HCT116 (cell line): ENCODE results near the gene ITGA11. TPM values are rescaled to one million over a fixed set of nuclear protein-coding genes. Genes with fewer than 3 reads are reported as not detected.

ENCODE experiments used
- ATAC-seq: fragments of 200-7000 bp; cut with Tn5 transposase; 2 replicates; pipeline ENCODE4 v1.9.1; 2020; ENCODE audit warnings: mild to moderate bottlenecking, moderate library complexity
- BruUV-seq: library from RNA; stranded (reverse); fragments of 400-500 nt; replicated peaks from 2 replicates; lab custom pipeline; 2021; lab: Mats Ljungman, UMichigan
- CTCF ChIA-PET: fragments of 300-600 bp; sonication (Branson Sonifier 250); formaldehyde crosslinking; loops from one replicate; lab custom pipeline; 2021; ENCODE audit warnings: antibody characterized with exemption; lab: Charles Lee
- POLR2A ChIA-PET: fragments of 300-600, 350-600 bp; sonication (Branson Sonifier 250); formaldehyde crosslinking; loops from one replicate; lab custom pipeline; 2021; ENCODE audit warnings: antibody characterized with exemption; lab: Charles Lee
- RAD21 ChIA-PET, 2 experiments: fragments of 300-600 bp; sonication (Branson Sonifier 250); formaldehyde crosslinking; loops; one replicate each; lab custom pipeline; 2023; ENCODE audit warnings: low total read pairs in 2 of 2; ENCODE audit not compliant: uncharacterized antibody in 2 of 2, unreplicated experiment in 2 of 2, low non-redundant PET in 1 of 2; lab: Charles Lee
- DNase-seq: peaks from one replicate; pipeline ENCODE4 v3.0.0-alpha.2; 2010; ENCODE audit warnings: low read depth, low spot score
- H2AFZ ChIP-seq: fragments of 200-600 bp; shearing (Covaris generic), sonication (generic); 2 replicates; pipeline ENCODE4 v1.6.1; 2017; ENCODE audit warnings: low read depth, mixed run types, mixed read lengths, antibody characterized with exemption, low read length; ENCODE audit not compliant: poor library complexity, severe bottlenecking
- H3K27ac ChIP-seq: 2 replicates; pipeline ENCODE4 v1.5.1; 2012; ENCODE audit warnings: low read depth, low read length
- H3K27me3 ChIP-seq: fragments of 200-600 bp; sonication (generic); 2 replicates; pipeline ENCODE4 v1.6.1; 2016; ENCODE audit warnings: mixed run types, low read length, mixed read lengths; ENCODE audit not compliant: insufficient read depth
- H3K36me3 ChIP-seq, 2 experiments: fragments of 200-500 bp in 1 of 2; fragments of 200-600 bp in 1 of 2; sonication (Bioruptor generic) in 1 of 2; sonication (generic) in 1 of 2; 2 replicates each; pipeline versions ENCODE4 v1.5.1 to v1.6.1; 2014 to 2016; ENCODE audit warnings: low read length in 2 of 2, inconsistent platforms in 1 of 2, mixed read lengths in 1 of 2, mixed run types in 1 of 2; ENCODE audit not compliant: insufficient read depth in 2 of 2, control insufficient read depth in 1 of 2
- H3K4me1 ChIP-seq, 2 experiments: fragments of 200-600 bp in 1 of 2; sonication (generic) in 1 of 2; 2 replicates each; pipeline versions ENCODE4 v1.5.1 to v1.6.1; 2012 to 2017; ENCODE audit warnings: low read length in 2 of 2, inconsistent platforms in 1 of 2, mild to moderate bottlenecking in 1 of 2, mixed read lengths in 1 of 2, mixed run types in 1 of 2, moderate library complexity in 1 of 2; ENCODE audit not compliant: insufficient read depth in 2 of 2, control insufficient read depth in 1 of 2
- H3K4me2 ChIP-seq: fragments of 200-600 bp; sonication (generic); 2 replicates; pipeline ENCODE4 v1.6.1; 2017; ENCODE audit warnings: mixed run types, low read length, mixed read lengths
- H3K4me3 ChIP-seq, 2 experiments: fragments of 200-600 bp in 1 of 2; sonication (generic) in 1 of 2; replicated peaks in 1 of 2; 2 replicates each; pipeline ENCODE4 v1.5.1; 2011 to 2016; ENCODE audit warnings: low read length in 2 of 2, control low read depth in 1 of 2, low read depth in 1 of 2, mild to moderate bottlenecking in 1 of 2, mixed read lengths in 1 of 2, mixed run types in 1 of 2
- H3K79me2 ChIP-seq: fragments of 200-600 bp; sonication (generic); 2 replicates; pipeline ENCODE4 v1.6.1; 2017; ENCODE audit warnings: mild to moderate bottlenecking, mixed run types, low read length, moderate library complexity, mixed read lengths; ENCODE audit not compliant: insufficient read depth
- H3K9ac ChIP-seq: fragments of 200-600 bp; sonication (generic); 2 replicates; pipeline ENCODE4 v1.6.1; 2016; ENCODE audit warnings: low read length, mixed read lengths
- H3K9me2 ChIP-seq: fragments of 200-600 bp; sonication (generic), shearing (Covaris generic); 2 replicates; pipeline ENCODE4 v1.6.1; 2017; ENCODE audit warnings: mixed run types, mild to moderate bottlenecking, moderate library complexity; ENCODE audit not compliant: insufficient read depth
- H3K9me3 ChIP-seq, 2 experiments: fragments of 200-500 bp in 1 of 2; fragments of 200-600 bp in 1 of 2; sonication (Bioruptor generic) in 1 of 2; sonication (generic) in 1 of 2; 2 replicates each; pipeline ENCODE4 v1.6.1; 2014 to 2017; ENCODE audit warnings: low read length in 2 of 2, mixed read lengths in 2 of 2, inconsistent platforms in 1 of 2, low read depth in 1 of 2, mild to moderate bottlenecking in 1 of 2, mixed run types in 1 of 2, moderate library complexity in 1 of 2; ENCODE audit not compliant: control insufficient read depth in 1 of 2, insufficient read depth in 1 of 2
- H4K20me1 ChIP-seq: fragments of 200-600 bp; sonication (generic), shearing (Covaris generic); 2 replicates; pipeline ENCODE4 v1.6.1; 2017; ENCODE audit warnings: mixed run types, mild to moderate bottlenecking, moderate library complexity; ENCODE audit not compliant: insufficient read depth
- EGR1 ChIP-seq: IDR thresholded peaks from 2 replicates; pipeline ENCODE4 v1.6.1; 2012; ENCODE audit warnings: low read depth
- EZH2 ChIP-seq: fragments of 200-600 bp; sonication (generic); IDR thresholded peaks from 2 replicates; pipeline ENCODE4 v1.6.1; 2017; ENCODE audit warnings: antibody characterized with exemption, mixed run types
- FOSL1 ChIP-seq: IDR thresholded peaks from 2 replicates; pipeline ENCODE4 v1.6.1; 2012; ENCODE audit warnings: low read depth
- POLR2AphosphoS5 ChIP-seq: IDR thresholded peaks from 2 replicates; pipeline ENCODE4 v1.6.1; 2011; ENCODE audit warnings: mild to moderate bottlenecking, low read depth, low read length, moderate library complexity
- SIN3A ChIP-seq: IDR thresholded peaks from 2 replicates; pipeline ENCODE4 v1.6.1; 2012; ENCODE audit warnings: low read depth
- SP1 ChIP-seq: IDR thresholded peaks from 2 replicates; pipeline ENCODE4 v1.6.1; 2012; ENCODE audit warnings: low read depth
- SRF ChIP-seq: IDR thresholded peaks from 2 replicates; pipeline ENCODE4 v1.6.1; 2012; ENCODE audit warnings: low read depth
- YY1 ChIP-seq: IDR thresholded peaks from 2 replicates; pipeline ENCODE4 v1.6.1; 2011; ENCODE audit warnings: low read length, low read depth, moderate library complexity, mild to moderate bottlenecking; ENCODE audit not compliant: insufficient replicate concordance; ENCODE audit errors: extremely low read depth
- ZBTB33 ChIP-seq: IDR thresholded peaks from 2 replicates; pipeline ENCODE4 v1.6.1; 2011; ENCODE audit warnings: mild to moderate bottlenecking, low read length, moderate library complexity; ENCODE audit not compliant: insufficient replicate concordance; ENCODE audit errors: extremely low read depth
- ZFX ChIP-seq: fragments of 450-650 bp; IDR thresholded peaks from 2 replicates; pipeline ENCODE4 v1.6.1; 2017
- intact Hi-C: fragments of 100-400 bp; cut with micrococcal nuclease; formaldehyde crosslinking; loops from 2 replicates; pipeline ENCODE4 v1.10.0; 2022
- total RNA-seq: library from RNA; stranded (reverse); gene quantifications from one replicate; pipeline ENCODE4 v1.2.1, GENCODE V29; 2021; ENCODE audit not compliant: unreplicated experiment

ITGA11 gene
- total RNA-seq, 1 experiment from 2014 or later: not detected

GRCh38 chr15:68466876-68467275 is 34.9 kb upstream of the ITGA11 start:
- ChIA-PET CTCF (interaction anchor here (1.2 to 1.3 kb wide), 2 partner anchors 160 to 207 kb away, joined by 4 read pairs; no protein-coding TSS in a partner anchor), RAD21 (no interaction called here), POLR2A (no interaction called here)
- no peaks in the 10 kb centered on the region for H4K20me1 ChIP-seq
- H3K27ac ChIP-seq: no peak overlapping the region
- DNase-seq (no peak), ATAC-seq (no peak)
- H2AFZ ChIP-seq: no peak overlapping the region
- no peaks in the 10 kb centered on the region for H3K9me3 ChIP-seq
- no peak overlapping the region for H3K4me3 ChIP-seq
- no peak overlapping the region for H3K9ac ChIP-seq
- TF ChIP-seq SIN3A (no peak), EGR1 (no peak), SP1 (no peak), ZFX (no peak)
- no peaks in the 10 kb centered on the region for H3K4me1 ChIP-seq
- no peaks in the 10 kb centered on the region for H3K36me3 ChIP-seq
- no peaks in the 10 kb centered on the region for H3K79me2 ChIP-seq
- no peaks in the 10 kb centered on the region for H3K9me2 ChIP-seq
- intact Hi-C loops: no loop called here
- BruUV-seq: no TSS peak
- H3K4me2 ChIP-seq: no peak overlapping the region
- H3K27me3 ChIP-seq: no peaks in the 10 kb centered on the region

GRCh38 chr15:68465861-68466560 is 34.0 kb upstream of the ITGA11 start:
- no peak for TF ChIP-seq ZBTB33
- TF ChIP-seq ZFX: no peak
- TF ChIP-seq POLR2AphosphoS5: no peak
- no peak for TF ChIP-seq SRF
- TF ChIP-seq EZH2: no peak
- TF ChIP-seq YY1: no peak
- TF ChIP-seq FOSL1: no peak
- TF ChIP-seq SP1: no peak
- TF ChIP-seq SIN3A: no peak
- no peaks in the 10 kb centered on the region for H3K27me3 ChIP-seq
- BruUV-seq: no TSS peak
- no peaks in the 10 kb centered on the region for H3K9me2 ChIP-seq
- H3K4me3 ChIP-seq: no peak overlapping the region
- H3K27ac ChIP-seq: no peak overlapping the region
- H3K9ac ChIP-seq: no peak overlapping the region
- ChIA-PET POLR2A (no interaction called here), CTCF (interaction anchor here (1.2 to 1.3 kb wide), 2 partner anchors 160 to 208 kb away, joined by 4 read pairs; no protein-coding TSS in a partner anchor), RAD21 (no interaction called here)
- ATAC-seq (no peak), DNase-seq (no peak)
- no peaks in the 10 kb centered on the region for H4K20me1 ChIP-seq
- H3K9me3 ChIP-seq: no peaks in the 10 kb centered on the region
- H3K4me1 ChIP-seq: no peaks in the 10 kb centered on the region
- H3K4me2 ChIP-seq: no peak overlapping the region
- H2AFZ ChIP-seq: no peak overlapping the region
- intact Hi-C loops: no loop called here
- no peaks in the 10 kb centered on the region for H3K79me2 ChIP-seq
- no peaks in the 10 kb centered on the region for H3K36me3 ChIP-seq
